CD4-positive, alpha-beta T cell treated with Interleukin-6 for 4 hours (primary cell): Measurements from ENCODE around the gene SPINK5.

ENCODE experiments used
- DNase-seq: peaks from one replicate; pipeline ENCODE4 v3.0.0-alpha.2; 2020; ENCODE audit warnings: mixed read lengths

SPINK5 gene

GRCh38 chr5:148179234-148179824 lies 115.5 kb downstream of the SPINK5 start:
- DNase-seq, result no peak

GRCh38 chr5:148186248-148187003 lies 122.6 kb downstream of the SPINK5 start:
- DNase-seq, result no peak
